Tibial artery (tissue), 4 donors: ENCODE data around the gene LCOR.
A peak's percentile ranks its signal among the peaks of the same experiment; 100 is the strongest.

Source experiments
- DNase-seq, 2 donors: peaks; one replicate each; pipeline ENCODE4 v3.0.0-alpha.2; 2019
- H3K27ac ChIP-seq, 2 donors: fragments of 200-600 bp; sonication (generic) in 1 of 2; 1 replicate in 1 of 2; 2 replicates in 1 of 2; pipeline ENCODE4 v1.5.1; 2018 to 2019; ENCODE audit warnings: mild to moderate bottlenecking in 1 of 2
- H3K27me3 ChIP-seq, 2 donors: fragments of 200-600 bp; sonication (generic) in 1 of 2; one replicate each; pipeline versions ENCODE4 v1.5.1 to v1.6.0; 2016 to 2019
- H3K36me3 ChIP-seq, 3 donors: fragments of 200-600 bp; sonication (generic) in 2 of 3; one replicate each; pipeline ENCODE4 v1.5.1; 2016 to 2019; ENCODE audit warnings: mild to moderate bottlenecking in 2 of 3
- H3K4me1 ChIP-seq, 4 donors: fragments of 200-600 bp; sonication (generic) in 2 of 4; 1 replicate in 3 of 4; 2 replicates in 1 of 4; pipeline ENCODE4 v1.5.1; 2016 to 2019
- H3K4me3 ChIP-seq, 2 donors: fragments of 200-600 bp; sonication (generic) in 1 of 2; 1 replicate in 1 of 2; 2 replicates in 1 of 2; pipeline ENCODE4 v1.5.1; 2018 to 2019; ENCODE audit warnings: mild to moderate bottlenecking in 2 of 2
- H3K9me3 ChIP-seq, 3 donors: fragments of 200-600 bp; sonication (generic) in 1 of 3; one replicate each; pipeline ENCODE4 v1.5.1; 2016 to 2019
- CTCF ChIP-seq, 2 experiments: fragments of 200-600 bp in 1 of 2; fragments of 450-650 bp in 1 of 2; IDR thresholded peaks; one replicate each; pipeline ENCODE4 v1.5.1; 2017 to 2019; ENCODE audit warnings: antibody characterized with exemption in 2 of 2, mild to moderate bottlenecking in 1 of 2, moderate library complexity in 1 of 2
- intact Hi-C: fragments of 100-400 bp; cut with DNase I; formaldehyde crosslinking; loops from one replicate; pipeline ENCODE4 v1.15.0; 2023; ENCODE audit warnings: low total_unique reads

The LCOR gene

GRCh38 chr10:96904648-96905047, 72.5 kb downstream of the LCOR start:
- Histone ChIP-seq H3K36me3 (peaks cover 0 to 6% (median 0%) of the 10 kb centered on the region in 3 donors), H3K27me3 (no peaks in the 10 kb centered on the region), H3K9me3 (no peaks in the 10 kb centered on the region), H3K27ac (no peak overlapping the region), H3K4me1 (peaks cover 0 to 20% (median 0%) of the 10 kb centered on the region in 4 donors), H3K4me3 (no peak overlapping the region)
- DNase-seq, result no peak
- TF ChIP-seq CTCF (IDR thresholded peaks at IDR 0.05), result no peak
- intact Hi-C loops, result no loop called here

GRCh38 chr10:96906864-96907263, 74.8 kb downstream of the LCOR start:
- H3K27me3 ChIP-seq, result no peaks in the 10 kb centered on the region
- intact Hi-C loops, result no loop called here
- no peak overlapping the region for H3K4me3 ChIP-seq
- no peak for DNase-seq
- TF ChIP-seq CTCF (IDR thresholded peaks at IDR 0.05), result no peak
- no peaks in the 10 kb centered on the region for H3K9me3 ChIP-seq
- peaks cover 0 to 6% (median 0%) of the 10 kb centered on the region in 3 donors for H3K36me3 ChIP-seq
- H3K4me1 ChIP-seq, result peaks cover 0 to 27% (median 0%) of the 10 kb centered on the region in 4 donors
- no peak overlapping the region for H3K27ac ChIP-seq

DNA sequence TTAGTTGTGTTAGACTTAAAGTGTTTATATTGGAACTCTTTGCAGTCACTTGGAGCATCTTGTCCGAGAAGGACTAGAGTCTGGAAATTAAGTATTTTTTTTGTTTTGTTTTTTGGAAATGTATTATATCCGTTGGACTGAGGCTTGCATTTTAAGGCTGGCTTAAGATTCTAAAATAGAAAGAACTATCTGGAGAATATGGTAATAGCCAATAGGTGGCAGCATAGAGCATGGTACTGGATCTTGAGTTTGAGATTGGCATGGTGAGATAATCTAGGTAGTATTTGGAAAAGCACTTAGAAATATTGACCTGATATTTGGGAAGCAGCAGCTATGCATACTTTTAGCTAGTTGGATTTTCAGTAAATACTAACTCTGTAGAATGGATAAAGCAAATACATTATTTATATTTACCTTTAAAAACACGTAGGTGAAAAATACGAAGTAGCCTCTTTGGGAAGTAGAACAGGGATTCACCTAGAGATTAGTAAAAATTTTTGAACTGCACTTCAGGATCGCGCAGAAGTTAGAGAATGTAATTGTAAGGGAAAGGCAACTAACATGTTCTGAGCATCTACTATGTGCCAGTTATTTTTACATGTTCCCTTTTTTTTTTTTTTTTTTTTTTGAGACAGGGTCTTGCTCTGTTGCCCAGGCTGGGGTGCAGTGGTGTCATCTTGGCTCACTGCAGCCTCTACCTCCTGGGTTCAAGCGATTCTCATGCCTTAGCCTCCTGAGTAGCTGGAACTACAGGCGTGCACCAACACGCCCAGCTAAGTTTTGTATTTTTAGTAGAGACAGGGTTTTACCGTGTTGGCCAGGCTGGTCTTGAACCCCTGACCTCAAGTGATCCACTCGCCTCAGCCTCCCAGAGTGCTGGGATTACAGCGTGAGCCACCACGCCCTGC, 78.6 kb downstream of the LCOR start:
- Histone ChIP-seq H3K4me1 (peaks cover 0 to 27% (median 0%) of the 10 kb centered on the region in 4 donors), H3K27ac (no peak overlapping the region), H3K36me3 (peaks cover 0 to 27% (median 0%) of the 10 kb centered on the region in 3 donors), H3K4me3 (no peak overlapping the region), H3K9me3 (no peaks in the 10 kb centered on the region), H3K27me3 (no peaks in the 10 kb centered on the region)
- intact Hi-C loops, result no loop called here
- DNase-seq, result no peak
- TF ChIP-seq CTCF (IDR thresholded peaks at IDR 0.05), result peak; percentile 47 to 59

GRCh38 chr10:96912405-96912804, 80.3 kb downstream of the LCOR start:
- no peak for TF ChIP-seq CTCF (IDR thresholded peaks at IDR 0.05)
- peaks cover 0 to 14% (median 0%) of the 10 kb centered on the region in 4 donors for H3K4me1 ChIP-seq
- no peak overlapping the region for H3K27ac ChIP-seq
- no peak for DNase-seq
- intact Hi-C loops, result no loop called here
- peaks cover 0 to 35% (median 0%) of the 10 kb centered on the region in 3 donors for H3K36me3 ChIP-seq
- no peak overlapping the region for H3K4me3 ChIP-seq
- H3K27me3 ChIP-seq, result no peaks in the 10 kb centered on the region
- no peaks in the 10 kb centered on the region for H3K9me3 ChIP-seq

- intact Hi-C loops, result no loop called here
- Histone ChIP-seq H3K27ac (no peak overlapping the region), H3K27me3 (no peaks in the 10 kb centered on the region), H3K4me1 (peaks cover 0 to 14% (median 0%) of the 10 kb centered on the region in 4 donors), H3K9me3 (no peaks in the 10 kb centered on the region), H3K36me3 (peaks cover 0 to 29% (median 0%) of the 10 kb centered on the region in 3 donors), H3K4me3 (no peak overlapping the region)
- no peak for DNase-seq
- no peak for TF ChIP-seq CTCF (IDR thresholded peaks at IDR 0.05)
Observed at GRCh38 chr10:96913906-96914305, 81.8 kb downstream of the LCOR start.
